HepG2 (cell line): Measurements from ENCODE around the gene PCGF3. TPM values are rescaled to one million over a fixed set of nuclear protein-coding genes. Genes with fewer than 3 reads are reported as not detected.

Source experiments
- ARID5B ChIP-seq: IDR thresholded peaks from 2 replicates; pipeline ENCODE4 v1.4.0; 2020; ENCODE audit warnings: mild to moderate bottlenecking, missing genetic modification reagents
- ATF6 ChIP-seq: sonication (generic); formaldehyde crosslinking; conservative IDR thresholded peaks from 2 replicates; pipeline ENCODE4 v1.4.0; 2020; ENCODE audit warnings: missing genetic modification reagents
- FOXO1 ChIP-seq: sonication (generic); formaldehyde crosslinking; IDR thresholded peaks from 2 replicates; pipeline ENCODE4 v1.4.0; 2020; ENCODE audit warnings: missing genetic modification reagents
- GMEB1 ChIP-seq: sonication (generic); formaldehyde crosslinking; IDR thresholded peaks from 2 replicates; pipeline ENCODE4 v1.5.1; 2020; ENCODE audit warnings: missing genetic modification reagents, mild to moderate bottlenecking, borderline replicate concordance
- HNF4A ChIP-seq: sonication (generic); formaldehyde crosslinking; IDR thresholded peaks from 2 replicates; pipeline ENCODE4 v1.4.0; 2020; ENCODE audit warnings: missing genetic modification reagents
- HOMEZ ChIP-seq: IDR thresholded peaks from 2 replicates; pipeline ENCODE4 v1.6.1; 2016; ENCODE audit warnings: low read depth
- KDM5A ChIP-seq: fragments of 200-600 bp; sonication (generic); IDR thresholded peaks from 2 replicates; pipeline ENCODE4 v1.7.0; 2018; ENCODE audit warnings: antibody characterized with exemption, mild to moderate bottlenecking, low read length, borderline replicate concordance
- KLF12 ChIP-seq: sonication (generic); formaldehyde crosslinking; IDR thresholded peaks from 2 replicates; pipeline ENCODE4 v1.4.0; 2020; ENCODE audit warnings: missing genetic modification reagents, borderline replicate concordance
- MYNN ChIP-seq: sonication (generic); formaldehyde crosslinking; IDR thresholded peaks from 2 replicates; pipeline ENCODE4 v1.4.0; 2020; ENCODE audit warnings: mild to moderate bottlenecking, low read depth, missing genetic modification reagents
- TIGD3 ChIP-seq: sonication (generic); formaldehyde crosslinking; IDR thresholded peaks from 2 replicates; pipeline ENCODE4 v1.5.1; 2020; ENCODE audit warnings: mild to moderate bottlenecking, missing genetic modification reagents, borderline replicate concordance
- ZBTB10 ChIP-seq: sonication (generic); formaldehyde crosslinking; IDR thresholded peaks from 2 replicates; pipeline ENCODE4 v1.4.0; 2020; ENCODE audit warnings: missing genetic modification reagents, borderline replicate concordance
- polyA plus RNA-seq, 8 experiments: library from polyadenylated mRNA; depleted of rRNA in 3 of 8; stranded (reverse) in 7 of 8; unstranded in 1 of 8; fragments of >200 nt; fragmentation: Illumina TruSeq in 4 of 8; extraction: Trizol in 4 of 8; gene quantifications; 2 replicates each; pipeline versions ENCODE4 v1.2.1 to v1.2.3, GENCODE V29; 2011 to 2016; ENCODE audit warnings: low read depth in 4 of 8, missing spikeins in 1 of 8, mixed read lengths in 1 of 8; ENCODE audit not compliant: insufficient read depth in 1 of 8
- total RNA-seq, 5 experiments: library from RNA; depleted of rRNA; stranded (reverse); fragments of >200 nt; fragmentation: Illumina TruSeq; extraction: Trizol; gene quantifications; 2 replicates each; pipeline ENCODE4 v1.2.3, GENCODE V29; 2016; ENCODE audit warnings: low read depth in 1 of 5

Gene PCGF3
- total and polyA plus RNA-seq, 2 of the 13 experiments (the other 11 are each of a cell fraction or from before 2014, with no cell fraction given) = 28.6 to 66.2 TPM

GRCh38 chr4:673349-674091 is 32.1 kb upstream of the PCGF3 start (continued):
- TF ChIP-seq GMEB1 (CRISPR knock-in tag) (peak; percentile 32; the same call in 1 of the 2 replicates), HOMEZ (CRISPR knock-in tag) (no peak), FOXO1 (no peak), ZBTB10 (no peak), KDM5A (peak; percentile 32; the same call in 1 of the 2 replicates), KLF12 (CRISPR knock-in tag) (no peak), MYNN (CRISPR knock-in tag) (no peak), HNF4A (CRISPR knock-in tag) (peak; percentile 61), TIGD3 (CRISPR knock-in tag) (no peak; the same call in 1 of the 2 replicates), ARID5B (CRISPR knock-in tag) (no peak), ATF6 (CRISPR knock-in tag) (no peak)
